ENCODE data around the gene ANXA6. TPM values are rescaled to one million over a fixed set of nuclear protein-coding genes. Genes with fewer than 3 reads are reported as not detected.

The ANXA6 gene
- total RNA-seq, 1 experiment from 2014 or later = 98.7 TPM

DNA sequence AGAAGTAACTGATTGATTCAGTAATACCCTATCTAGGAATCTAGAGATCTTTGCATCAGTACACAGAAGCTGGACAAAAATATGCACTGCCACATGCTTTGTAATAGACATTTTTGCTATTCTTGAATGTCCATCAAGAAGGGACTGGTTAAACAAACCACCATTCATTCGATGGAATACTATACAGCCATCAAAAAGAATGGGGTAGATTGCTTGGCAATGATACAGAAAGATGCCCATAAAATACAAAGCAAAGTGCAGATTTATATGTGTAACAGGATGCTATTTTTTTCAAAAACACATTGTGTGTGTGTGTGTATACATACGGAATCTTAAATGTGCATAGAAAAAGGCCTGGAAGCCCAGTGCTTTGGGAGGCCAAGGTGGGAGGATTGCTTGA is 84.3 kb downstream of the ANXA6 start:
- H3K4me1 Mint-ChIP-seq = peaks cover 6 to 7% of the 10 kb centered on the region in 2 experiments; a peak in 2 of 4 replicates
- Histone ChIP-seq H2AFZ (ENCODE audit: low read length) (no peak overlapping the region), H3K27ac (ENCODE audit: insufficient read length, low read depth, low read length) (no peak overlapping the region), H3K14ac (ENCODE audit: insufficient read depth, low read length) (no peak overlapping the region), H2AK5ac (ENCODE audit: insufficient read length, low read length) (no peak overlapping the region), H4K8ac (replicated peaks; ENCODE audit: insufficient read length, low read depth, low read length) (no peak overlapping the region), H4K20me1 (ENCODE audit: control insufficient read depth, insufficient read depth, insufficient read length) (no peaks in the 10 kb centered on the region), H3K4me1 (ENCODE audit: insufficient read depth, low read length) (no peaks in the 10 kb centered on the region), H2BK5ac (ENCODE audit: insufficient read length, low read length) (no peak overlapping the region), H3K23ac (ENCODE audit: insufficient read length, low read depth, low read length) (no peak overlapping the region), H3K56ac (ENCODE audit: insufficient read length, low read depth, low read length) (no peak overlapping the region), H3T11ph (ENCODE audit: low read length) (no peak overlapping the region), H2BK15ac (ENCODE audit: low read depth, low read length) (no peak overlapping the region), H3K4ac (ENCODE audit: low read depth, low read length) (no peak overlapping the region), H3K4me2 (ENCODE audit: insufficient read depth, insufficient read length, low read length) (no peak overlapping the region), H3K9me3 (ENCODE audit: control insufficient read depth, low read depth, low read length) (no peaks in the 10 kb centered on the region), H3K18ac (ENCODE audit: insufficient read length, low read depth, low read length) (no peak overlapping the region), H2BK20ac (ENCODE audit: low read depth, low read length, poor library complexity, severe bottlenecking) (no peak overlapping the region), H3K79me1 (ENCODE audit: insufficient read depth, low read depth, low read length, poor library complexity, severe bottlenecking) (peaks cover 2% of the 10 kb centered on the region), H2BK12ac (ENCODE audit: insufficient read length, low read depth, low read length) (no peak overlapping the region), H3K27me3 (ENCODE audit: insufficient read depth, low read length) (no peaks in the 10 kb centered on the region), H3K23me2 (ENCODE audit: insufficient read length, low read depth, low read length, poor library complexity, severe bottlenecking) (no peaks in the 10 kb centered on the region), H4K5ac (ENCODE audit: insufficient read length, low read depth, low read length) (no peak overlapping the region), H3K9ac (ENCODE audit: extremely low read depth, insufficient read length, low read length) (no peak overlapping the region), H2BK120ac (ENCODE audit: low read depth, low read length, poor library complexity, severe bottlenecking) (no peak overlapping the region), H3K79me2 (ENCODE audit: insufficient read depth, low read length) (peaks cover 2% of the 10 kb centered on the region; the same call in 1 of the 2 replicates), H4K91ac (ENCODE audit: insufficient read length, low read depth, low read length) (no peak overlapping the region)
- TF ChIP-seq, protein P1, sequence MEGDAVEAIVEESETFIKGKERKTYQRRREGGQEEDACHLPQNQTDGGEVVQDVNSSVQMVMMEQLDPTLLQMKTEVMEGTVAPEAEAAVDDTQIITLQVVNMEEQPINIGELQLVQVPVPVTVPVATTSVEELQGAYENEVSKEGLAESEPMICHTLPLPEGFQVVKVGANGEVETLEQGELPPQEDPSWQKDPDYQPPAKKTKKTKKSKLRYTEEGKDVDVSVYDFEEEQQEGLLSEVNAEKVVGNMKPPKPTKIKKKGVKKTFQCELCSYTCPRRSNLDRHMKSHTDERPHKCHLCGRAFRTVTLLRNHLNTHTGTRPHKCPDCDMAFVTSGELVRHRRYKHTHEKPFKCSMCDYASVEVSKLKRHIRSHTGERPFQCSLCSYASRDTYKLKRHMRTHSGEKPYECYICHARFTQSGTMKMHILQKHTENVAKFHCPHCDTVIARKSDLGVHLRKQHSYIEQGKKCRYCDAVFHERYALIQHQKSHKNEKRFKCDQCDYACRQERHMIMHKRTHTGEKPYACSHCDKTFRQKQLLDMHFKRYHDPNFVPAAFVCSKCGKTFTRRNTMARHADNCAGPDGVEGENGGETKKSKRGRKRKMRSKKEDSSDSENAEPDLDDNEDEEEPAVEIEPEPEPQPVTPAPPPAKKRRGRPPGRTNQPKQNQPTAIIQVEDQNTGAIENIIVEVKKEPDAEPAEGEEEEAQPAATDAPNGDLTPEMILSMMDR (conservative IDR thresholded peaks at IDR 0.05) = no peak
- no peaks in the 10 kb centered on the region for H3K9me3 Mint-ChIP-seq
- no peak overlapping the region for H3K4me3 Mint-ChIP-seq
- no peaks in the 10 kb centered on the region for H3K27me3 Mint-ChIP-seq (ENCODE audit: low read depth)
- H3K36me3 Mint-ChIP-seq (ENCODE audit: insufficient read depth in 1 of 3, low read depth in 3 of 3) = no peaks in the 10 kb centered on the region; a peak in 2 of 7 replicates
- WGBS (ENCODE audit: extremely low coverage, insufficient read length, low lambda C conversion rate) = no CpG with 5 or more reads among the region's 2 CpGs
- H3K27ac Mint-ChIP-seq = no peak overlapping the region
- no peak for DNase-seq
